T-helper 2 cell treated with Interferon-gamma antibody and Interleukin-4, amounts not matched to agents 5 μg/mL and 100 μg/mL, for 36 hours (primary cell): ENCODE results near the gene NRARP.
A peak's percentile ranks its signal among the peaks of the same experiment; 100 is the strongest.

Experiments used
- DNase-seq: peaks from one replicate; pipeline ENCODE4 v3.0.0; 2021; ENCODE audit warnings: low spot score
- H3K27ac Mint-ChIP-seq: one replicate; pipeline ENCODE4 v1.8.0; 2021; ENCODE audit warnings: mild to moderate bottlenecking, mixed read lengths
- H3K27me3 Mint-ChIP-seq: one replicate; pipeline ENCODE4 v1.8.0; 2021; ENCODE audit warnings: low read depth, mixed read lengths
- H3K36me3 Mint-ChIP-seq: one replicate; pipeline ENCODE4 v1.8.0; 2021; ENCODE audit warnings: low read depth, mixed read lengths
- H3K4me1 Mint-ChIP-seq: one replicate; pipeline ENCODE4 v1.8.0; 2021; ENCODE audit warnings: low read depth, mixed read lengths
- H3K4me3 Mint-ChIP-seq: one replicate; pipeline ENCODE4 v1.8.0; 2022; ENCODE audit warnings: mild to moderate bottlenecking, moderate library complexity, mixed read lengths
- H3K9me3 Mint-ChIP-seq: one replicate; pipeline ENCODE4 v1.8.0; 2021; ENCODE audit warnings: mixed read lengths

The NRARP gene

GRCh38 chr9:137310189-137311052 lies 8.3 kb upstream of the NRARP start:
- no peaks in the 10 kb centered on the region for H3K9me3 Mint-ChIP-seq
- no peak overlapping the region for H3K27ac Mint-ChIP-seq
- no peak overlapping the region for H3K4me3 Mint-ChIP-seq
- H3K27me3 Mint-ChIP-seq: no peaks in the 10 kb centered on the region
- H3K4me1 Mint-ChIP-seq: peaks cover 2% of the 10 kb centered on the region
- no peaks in the 10 kb centered on the region for H3K36me3 Mint-ChIP-seq
- no peak for DNase-seq

- no peak overlapping the region for H3K27ac Mint-ChIP-seq
- no peaks in the 10 kb centered on the region for H3K36me3 Mint-ChIP-seq
- H3K9me3 Mint-ChIP-seq: no peaks in the 10 kb centered on the region
- no peaks in the 10 kb centered on the region for H3K27me3 Mint-ChIP-seq
- peaks cover 3% of the 10 kb centered on the region for H3K4me1 Mint-ChIP-seq
- H3K4me3 Mint-ChIP-seq: no peak overlapping the region
- DNase-seq: no peak
Measured at GRCh38 chr9:137309368-137310188, 7.5 kb upstream of the NRARP start.

- Mint-ChIP-seq H3K36me3 (no peaks in the 10 kb centered on the region), H3K9me3 (no peaks in the 10 kb centered on the region), H3K27ac (no peak overlapping the region), H3K27me3 (no peaks in the 10 kb centered on the region), H3K4me1 (peaks cover 3% of the 10 kb centered on the region), H3K4me3 (no peak overlapping the region)
- no peak for DNase-seq
Measured at GRCh38 chr9:137308057-137308619, 6.1 kb upstream of the NRARP start.

- Mint-ChIP-seq H3K4me3 (no peak overlapping the region), H3K4me1 (peaks cover 3% of the 10 kb centered on the region), H3K36me3 (no peaks in the 10 kb centered on the region), H3K27me3 (no peaks in the 10 kb centered on the region), H3K27ac (no peak overlapping the region), H3K9me3 (no peaks in the 10 kb centered on the region)
- no peak for DNase-seq
Measured at GRCh38 chr9:137307255-137308056, 5.4 kb upstream of the NRARP start.

GRCh38 chr9:137306850-137307254 lies 4.8 kb upstream of the NRARP start:
- DNase-seq: no peak
- no peak overlapping the region for H3K27ac Mint-ChIP-seq
- no peak overlapping the region for H3K4me3 Mint-ChIP-seq
- no peaks in the 10 kb centered on the region for H3K27me3 Mint-ChIP-seq
- no peaks in the 10 kb centered on the region for H3K9me3 Mint-ChIP-seq
- H3K36me3 Mint-ChIP-seq: no peaks in the 10 kb centered on the region
- peaks cover 3% of the 10 kb centered on the region for H3K4me1 Mint-ChIP-seq

- Mint-ChIP-seq H3K9me3 (no peaks in the 10 kb centered on the region), H3K36me3 (no peaks in the 10 kb centered on the region), H3K27me3 (peaks cover 3% of the 10 kb centered on the region), H3K27ac (no peak overlapping the region), H3K4me1 (peaks cover 3% of the 10 kb centered on the region), H3K4me3 (no peak overlapping the region)
- no peak for DNase-seq
Measured at GRCh38 chr9:137306066-137306849, 4.2 kb upstream of the NRARP start.

- no peaks in the 10 kb centered on the region for H3K36me3 Mint-ChIP-seq
- no peaks in the 10 kb centered on the region for H3K9me3 Mint-ChIP-seq
- H3K27ac Mint-ChIP-seq: no peak overlapping the region
- H3K4me3 Mint-ChIP-seq: no peak overlapping the region
- DNase-seq: no peak
- H3K4me1 Mint-ChIP-seq: peaks cover 5% of the 10 kb centered on the region
- H3K27me3 Mint-ChIP-seq: peaks cover 4% of the 10 kb centered on the region
Measured at GRCh38 chr9:137305798-137306065, 3.7 kb upstream of the NRARP start.

- no peak overlapping the region for H3K4me3 Mint-ChIP-seq
- no peak overlapping the region for H3K27ac Mint-ChIP-seq
- peak; percentile 58 for DNase-seq
- H3K36me3 Mint-ChIP-seq: no peaks in the 10 kb centered on the region
- peaks cover 6% of the 10 kb centered on the region for H3K27me3 Mint-ChIP-seq
- no peaks in the 10 kb centered on the region for H3K9me3 Mint-ChIP-seq
- H3K4me1 Mint-ChIP-seq: peaks cover 5% of the 10 kb centered on the region
Measured at GRCh38 chr9:137305060-137305797, 3.2 kb upstream of the NRARP start.

GRCh38 chr9:137304383-137305059 lies 2.5 kb upstream of the NRARP start:
- DNase-seq: no peak
- H3K4me3 Mint-ChIP-seq: no peak overlapping the region
- H3K36me3 Mint-ChIP-seq: no peaks in the 10 kb centered on the region
- no peak overlapping the region for H3K27ac Mint-ChIP-seq
- peaks cover 12% of the 10 kb centered on the region for H3K27me3 Mint-ChIP-seq
- peaks cover 5% of the 10 kb centered on the region for H3K4me1 Mint-ChIP-seq
- H3K9me3 Mint-ChIP-seq: no peaks in the 10 kb centered on the region

GRCh38 chr9:137303893-137304382 lies 1.9 kb upstream of the NRARP start:
- peaks cover 16% of the 10 kb centered on the region for H3K27me3 Mint-ChIP-seq
- H3K27ac Mint-ChIP-seq: no peak overlapping the region
- peaks cover 5% of the 10 kb centered on the region for H3K4me1 Mint-ChIP-seq
- no peaks in the 10 kb centered on the region for H3K36me3 Mint-ChIP-seq
- H3K9me3 Mint-ChIP-seq: no peaks in the 10 kb centered on the region
- H3K4me3 Mint-ChIP-seq: no peak overlapping the region
- no peak for DNase-seq

- H3K4me1 Mint-ChIP-seq: peaks cover 5% of the 10 kb centered on the region
- no peak for DNase-seq
- no peaks in the 10 kb centered on the region for H3K9me3 Mint-ChIP-seq
- H3K4me3 Mint-ChIP-seq: no peak overlapping the region
- H3K36me3 Mint-ChIP-seq: no peaks in the 10 kb centered on the region
- H3K27ac Mint-ChIP-seq: no peak overlapping the region
- peaks cover 21% of the 10 kb centered on the region for H3K27me3 Mint-ChIP-seq
Measured at GRCh38 chr9:137303151-137303892, 1.3 kb upstream of the NRARP start.
